Hematopoietic multipotent progenitor cell treated with erythropoietin and hydrocortisone succinate and interleukin-3 and kit ligand, for 4 days (in vitro differentiated cells): ENCODE results near the gene CAPZB.

Experiments used
- DNase-seq: peaks from one replicate; pipeline ENCODE4 v3.0.0-alpha.2; 2015

The CAPZB gene

GRCh38 chr1:19404748-19405147 is 80.6 kb downstream of the CAPZB start:
- no peak for DNase-seq

- no peak for DNase-seq
Observed at GRCh38 chr1:19403256-19403655, 82.1 kb downstream of the CAPZB start.

- no peak for DNase-seq
Observed at GRCh38 chr1:19402031-19402813, 83.1 kb downstream of the CAPZB start.

GRCh38 chr1:19401535-19401889 is 83.8 kb downstream of the CAPZB start:
- DNase-seq: no peak

- DNase-seq: no peak
Observed at GRCh38 chr1:19400875-19401534, 84.3 kb downstream of the CAPZB start.

- no peak for DNase-seq
Observed at GRCh38 chr1:19400192-19400611, 85.1 kb downstream of the CAPZB start.

- no peak for DNase-seq
Observed at GRCh38 chr1:19398309-19398760, 87.0 kb downstream of the CAPZB start.

- DNase-seq: no peak
Observed at GRCh38 chr1:19397217-19397945, 88.0 kb downstream of the CAPZB start.

- DNase-seq: no peak
Observed at GRCh38 chr1:19396280-19396679, 89.1 kb downstream of the CAPZB start.

- no peak for DNase-seq
Observed at GRCh38 chr1:19395678-19396192, 89.6 kb downstream of the CAPZB start.

- no peak for DNase-seq
Observed at GRCh38 chr1:19393046-19393445, 92.3 kb downstream of the CAPZB start.

GRCh38 chr1:19392221-19392620 is 93.1 kb downstream of the CAPZB start:
- DNase-seq: no peak

- DNase-seq: no peak
Observed at GRCh38 chr1:19391596-19391981, 93.8 kb downstream of the CAPZB start.

GRCh38 chr1:19390901-19391595 is 94.3 kb downstream of the CAPZB start:
- DNase-seq: peak; percentile 93

GRCh38 chr1:19390166-19390850 is 95.0 kb downstream of the CAPZB start:
- DNase-seq: no peak

- DNase-seq: no peak
Observed at GRCh38 chr1:19388980-19389379, 96.4 kb downstream of the CAPZB start.

GRCh38 chr1:19387045-19387467 is 98.3 kb downstream of the CAPZB start:
- DNase-seq: no peak

GRCh38 chr1:19385869-19386591 is 99.3 kb downstream of the CAPZB start:
- no peak for DNase-seq

GRCh38 chr1:19385221-19385620 is 100.1 kb downstream of the CAPZB start:
- no peak for DNase-seq

GRCh38 chr1:19384772-19385187 is 100.6 kb downstream of the CAPZB start:
- no peak for DNase-seq

- DNase-seq: no peak
Observed at GRCh38 chr1:19384113-19384512, 101.2 kb downstream of the CAPZB start.

- DNase-seq: no peak
Observed at GRCh38 chr1:19382222-19382621, 103.1 kb downstream of the CAPZB start.
